ENCODE measurements around the gene IL23R.
A peak's percentile ranks its signal among the peaks of the same experiment; 100 is the strongest.
"Not testable (repeated sequence)": the region's sequence is repeated elsewhere in the genome, so short reads cannot be mapped to it uniquely, and the experiment has no call there.

IL23R gene

GRCh38 chr1:67138813-67139499, 27.3 kb upstream of the IL23R start:
- H3K4me3 ChIP-seq (replicated peaks; ENCODE audit: low read depth, low read length), result no peak overlapping the region
- no peak for DNase-seq (ENCODE audit: extremely low read depth, low read depth)
- no peak for TF ChIP-seq CTCF (IDR thresholded peaks at IDR 0.05; ENCODE audit: low read depth, low read length, missing control alignments)

GRCh38 chr1:67140460-67140859, 25.8 kb upstream of the IL23R start:
- no peak for DNase-seq (ENCODE audit: extremely low read depth, low read depth)
- H3K4me3 ChIP-seq (replicated peaks; ENCODE audit: low read depth, low read length), result no peak overlapping the region
- TF ChIP-seq CTCF (IDR thresholded peaks at IDR 0.05; ENCODE audit: low read depth, low read length, missing control alignments), result no peak

GRCh38 chr1:67141832-67142231, 24.4 kb upstream of the IL23R start:
- DNase-seq (ENCODE audit: extremely low read depth, low read depth); H3K4me3 ChIP-seq (replicated peaks; ENCODE audit: low read depth, low read length): not testable (repeated sequence)

GRCh38 chr1:67142931-67143330, 23.3 kb upstream of the IL23R start:
- DNase-seq (ENCODE audit: extremely low read depth, low read depth), result no peak
- TF ChIP-seq CTCF (IDR thresholded peaks at IDR 0.05; ENCODE audit: low read depth, low read length, missing control alignments), result no peak
- no peak overlapping the region for H3K4me3 ChIP-seq (replicated peaks; ENCODE audit: low read depth, low read length)

GRCh38 chr1:67143966-67144365, 22.3 kb upstream of the IL23R start:
- no peak for DNase-seq (ENCODE audit: extremely low read depth, low read depth)
- TF ChIP-seq CTCF (IDR thresholded peaks at IDR 0.05; ENCODE audit: low read depth, low read length, missing control alignments), result no peak
- H3K4me3 ChIP-seq (replicated peaks; ENCODE audit: low read depth, low read length), result no peak overlapping the region

- no peak for DNase-seq (ENCODE audit: extremely low read depth, low read depth)
- peak; percentile 24 for TF ChIP-seq CTCF (IDR thresholded peaks at IDR 0.05; ENCODE audit: low read depth, low read length, missing control alignments)
- no peak overlapping the region for H3K4me3 ChIP-seq (replicated peaks; ENCODE audit: low read depth, low read length)
These were observed 21.6 kb upstream of the IL23R start for GRCh38 chr1:67144696-67145095.

GRCh38 chr1:67146101-67146500, 20.2 kb upstream of the IL23R start:
- TF ChIP-seq CTCF (IDR thresholded peaks at IDR 0.05; ENCODE audit: low read depth, low read length, missing control alignments), result no peak
- DNase-seq (ENCODE audit: extremely low read depth, low read depth), result no peak
- H3K4me3 ChIP-seq (replicated peaks; ENCODE audit: low read depth, low read length), result no peak overlapping the region

Data from HFF-Myc (cell line).